ENCODE measurements around the gene GLI3.
A peak's percentile ranks its signal among the peaks of the same experiment; 100 is the strongest.

Gene GLI3

GRCh38 chr7:42192851-42193461 lies 44.1 kb downstream of the GLI3 start (continued):
- TF ChIP-seq HIC1 (tag by site-specific recombination; IDR thresholded peaks at IDR 0.05) = no peak
- no peak for TF ChIP-seq ZNF202 (tag by site-specific recombination; IDR thresholded peaks at IDR 0.05; ENCODE audit: borderline replicate concordance)
- 0 out of 2 replicates have a peak, but pooled peaks have one; percentile 42 for TF ChIP-seq GLI2 (tag by site-specific recombination; IDR thresholded peaks at IDR 0.05; ENCODE audit: borderline replicate concordance, low read depth)
- TF ChIP-seq ZNF394 (tag by site-specific recombination; IDR thresholded peaks at IDR 0.05; ENCODE audit: borderline replicate concordance) = peak; percentile 57; the same call in 1 of the 2 replicates
- peak; percentile 94 for TF ChIP-seq FEZF1 (tag by site-specific recombination; IDR thresholded peaks at IDR 0.05)
- TF ChIP-seq ZNF138 (tag by site-specific recombination; IDR thresholded peaks at IDR 0.05; ENCODE audit: borderline replicate concordance) = no peak
- 0 out of 2 replicates have a peak, but pooled peaks have one; percentile 36 for TF ChIP-seq BCL6B (tag by site-specific recombination; IDR thresholded peaks at IDR 0.05)
- TF ChIP-seq ZNF341 (tag by site-specific recombination; IDR thresholded peaks at IDR 0.05; ENCODE audit: low read depth) = peak; percentile 16; the same call in 1 of the 2 replicates
- peak; percentile 44; the same call in 1 of the 2 replicates for TF ChIP-seq PRDM4 (tag by site-specific recombination; IDR thresholded peaks at IDR 0.05)
- TF ChIP-seq ZNF561 (tag by site-specific recombination; IDR thresholded peaks at IDR 0.05; ENCODE audit: borderline replicate concordance) = peak; percentile 33; the same call in 1 of the 2 replicates
- peak; percentile 48; the same call in 1 of the 2 replicates for TF ChIP-seq ZBTB8A (tag by site-specific recombination; IDR thresholded peaks at IDR 0.05)
- no peak for TF ChIP-seq ZNF10 (tag by site-specific recombination; IDR thresholded peaks at IDR 0.05)
- TF ChIP-seq ZNF19 (tag by site-specific recombination; IDR thresholded peaks at IDR 0.05; ENCODE audit: low read depth) = no peak
- peak; percentile 89 for TF ChIP-seq TCF7L2 (IDR thresholded peaks at IDR 0.05; ENCODE audit: borderline replicate concordance, low read depth, low read length)
- peak; percentile 68; the same call in 1 of the 2 replicates for TF ChIP-seq ZNF24 (tag by site-specific recombination; IDR thresholded peaks at IDR 0.05)
- peak; percentile 70 for TF ChIP-seq PATZ1 (tag by site-specific recombination; IDR thresholded peaks at IDR 0.05)
- TF ChIP-seq ZBTB7A (tag by site-specific recombination; IDR thresholded peaks at IDR 0.05; ENCODE audit: low read depth) = no peak
- TF ChIP-seq PBX3 (CRISPR knock-in tag; IDR thresholded peaks at IDR 0.05) = no peak
- 0 out of 2 replicates have a peak, but pooled peaks have one; percentile 54 for TF ChIP-seq ZBTB6 (tag by site-specific recombination; IDR thresholded peaks at IDR 0.05)
- peak; percentile 66; the same call in 1 of the 2 replicates for TF ChIP-seq ZIC2 (tag by site-specific recombination; IDR thresholded peaks at IDR 0.05)
- TF ChIP-seq ZNF140 (tag by site-specific recombination; IDR thresholded peaks at IDR 0.05) = no peak
- peak; percentile 59 for TF ChIP-seq KLF10 (tag by site-specific recombination; IDR thresholded peaks at IDR 0.05)
- peak; percentile 51; the same call in 1 of the 2 replicates for TF ChIP-seq ZEB2 (tag by site-specific recombination; IDR thresholded peaks at IDR 0.05)
- 0 out of 2 replicates have a peak, but pooled peaks have one; percentile 28 for TF ChIP-seq ZNF366 (tag by site-specific recombination; conservative IDR thresholded peaks at IDR 0.05)
- TF ChIP-seq WT1 (tag by site-specific recombination; IDR thresholded peaks at IDR 0.05) = peak; percentile 71
- peak; percentile 45; the same call in 1 of the 2 replicates for TF ChIP-seq SCRT2 (tag by site-specific recombination; IDR thresholded peaks at IDR 0.05)
- TF ChIP-seq ZNF600 (tag by site-specific recombination; IDR thresholded peaks at IDR 0.05) = no peak
- peak; percentile 57; the same call in 1 of the 2 replicates for TF ChIP-seq OSR2 (tag by site-specific recombination; IDR thresholded peaks at IDR 0.05)
